Activated CD4-positive, CD25-positive, alpha-beta regulatory T cell (primary cell): ENCODE data around the gene ADIPOR2.
"Not testable (repeated sequence)": the region's sequence is repeated elsewhere in the genome, so short reads cannot be mapped to it uniquely, and the experiment has no call there.

Experiments
- DNase-seq, 4 experiments: peaks; one replicate each; lab custom pipeline; 2025; lab: John Stamatoyannopoulos, UW

ADIPOR2 gene

DNA sequence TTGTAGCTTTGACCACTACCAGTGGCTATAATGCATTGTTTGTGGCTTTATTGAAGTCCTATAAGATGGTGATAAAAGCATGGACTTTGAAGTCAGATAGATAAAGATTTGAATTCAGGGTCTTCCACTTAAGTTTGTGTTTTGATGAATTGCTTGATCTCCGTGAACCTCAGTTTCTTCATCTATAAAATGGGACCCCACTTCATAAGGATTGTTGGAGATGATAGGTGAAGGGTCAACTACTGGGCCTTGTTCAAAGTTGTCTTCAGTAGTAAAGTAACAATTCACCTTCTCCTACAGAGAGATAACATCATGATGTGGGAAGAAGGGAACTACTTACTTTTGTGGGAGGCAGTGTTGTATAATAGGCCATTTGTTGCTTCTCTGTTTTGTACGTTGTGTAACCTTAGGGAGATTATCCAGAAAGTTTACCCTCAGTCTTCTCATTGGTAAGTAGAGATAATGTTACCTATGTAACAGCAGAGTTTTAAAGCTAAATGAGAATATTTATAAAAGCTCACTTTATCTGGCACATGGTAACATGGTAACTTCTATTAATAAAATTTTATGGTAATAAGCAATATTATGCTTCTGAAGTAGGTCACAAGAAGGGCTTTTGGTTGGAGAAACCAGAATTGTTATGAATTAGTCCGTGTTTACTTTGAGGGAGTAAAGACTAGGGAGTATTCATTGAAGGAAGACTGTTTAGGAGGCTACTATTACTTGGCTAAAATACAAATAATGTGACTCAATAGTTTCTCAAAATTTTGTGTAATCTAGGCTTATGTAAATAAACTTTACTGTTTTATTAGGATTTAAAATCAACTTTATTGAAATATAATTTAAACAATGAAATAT lies 15.1 kb downstream of the ADIPOR2 start:
- DNase-seq: no peak

GRCh38 chr12:1706632-1706980 lies 15.7 kb downstream of the ADIPOR2 start:
- DNase-seq: no peak

DNA sequence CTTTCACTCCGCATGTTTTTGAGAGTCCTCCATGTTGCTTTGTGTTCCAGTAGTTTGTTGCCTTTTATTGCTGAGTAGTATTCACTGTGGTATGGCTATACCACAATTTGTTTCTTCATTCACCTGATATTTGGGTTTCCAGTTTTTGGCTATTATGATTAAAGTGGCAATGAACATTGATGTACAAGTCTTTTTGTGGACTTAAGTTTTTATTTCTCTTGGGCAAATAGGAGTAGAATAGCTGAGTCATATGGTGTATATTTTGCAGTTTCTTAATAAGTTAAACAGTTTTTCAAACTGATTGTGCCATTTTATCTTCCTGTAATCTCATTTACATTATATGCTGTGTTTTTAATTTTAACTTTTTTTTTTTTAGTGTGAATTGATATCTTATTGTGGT lies 16.2 kb downstream of the ADIPOR2 start:
- DNase-seq: no peak

DNA sequence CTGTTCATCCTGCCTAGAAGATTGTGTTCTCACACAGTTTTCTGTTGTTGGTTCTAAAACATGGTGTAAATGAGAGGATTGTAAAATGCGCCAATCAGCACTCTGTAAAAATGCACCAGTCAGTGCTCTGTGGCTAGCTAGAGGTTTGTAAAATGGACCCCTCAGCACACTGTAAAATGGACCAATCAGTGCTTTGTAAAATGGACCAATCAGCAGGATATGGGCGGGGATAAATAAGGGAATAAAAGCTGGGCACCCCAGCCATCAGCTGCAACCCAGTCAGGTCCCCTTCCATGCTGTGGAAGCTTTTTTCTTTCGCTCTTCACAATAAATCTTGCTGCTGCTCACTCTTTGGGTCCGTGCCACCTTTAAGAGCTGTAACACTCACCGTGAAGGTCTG lies 19.1 kb downstream of the ADIPOR2 start:
- DNase-seq: not testable (repeated sequence)

GRCh38 chr12:1710870-1711269 lies 20.0 kb downstream of the ADIPOR2 start:
- not testable (repeated sequence) for DNase-seq

GRCh38 chr12:1711536-1712211 lies 20.8 kb downstream of the ADIPOR2 start:
- not testable (repeated sequence) for DNase-seq

DNA sequence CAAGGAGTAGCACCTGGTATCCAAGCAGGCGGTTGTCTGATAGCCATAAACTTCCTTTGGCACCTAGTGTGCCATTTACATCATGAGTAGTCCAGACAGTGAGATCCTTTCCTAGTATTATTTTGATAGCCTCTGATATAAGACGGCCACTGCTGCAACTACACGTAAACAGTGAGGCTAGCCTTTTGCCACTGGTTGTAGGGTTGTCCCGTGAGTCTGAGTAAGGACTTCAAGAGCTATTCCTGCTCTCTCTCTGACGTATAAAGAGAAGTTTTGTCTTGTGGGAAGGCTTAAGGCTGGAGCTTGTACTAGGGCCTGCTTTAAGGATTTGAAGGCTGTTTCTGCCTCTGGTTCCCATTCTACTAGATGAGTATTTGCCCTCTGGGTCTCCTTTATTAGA lies 21.4 kb downstream of the ADIPOR2 start:
- DNase-seq: not testable (repeated sequence)

DNA sequence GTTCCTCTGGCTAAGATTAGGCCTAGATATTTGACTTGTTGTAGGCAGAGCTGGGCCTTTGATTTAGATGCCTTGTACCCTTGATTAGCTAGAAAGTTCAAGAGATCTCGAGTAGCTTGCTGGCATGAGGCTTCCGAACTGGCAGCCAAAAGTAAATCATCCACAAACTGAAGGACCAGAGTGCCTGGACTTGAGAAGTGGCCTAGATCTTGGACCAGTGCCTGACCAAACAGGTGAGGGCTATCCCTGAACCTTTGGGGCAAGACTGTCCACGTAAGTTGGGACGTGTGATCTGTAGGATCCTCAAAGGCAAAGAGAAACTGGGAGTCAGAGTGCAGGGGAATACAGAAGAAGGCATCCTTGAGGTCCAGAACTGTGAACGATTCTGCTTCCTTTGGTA lies 22.0 kb downstream of the ADIPOR2 start:
- not testable (repeated sequence) for DNase-seq

GRCh38 chr12:1713783-1714348 lies 23.0 kb downstream of the ADIPOR2 start:
- not testable (repeated sequence) for DNase-seq

- not testable (repeated sequence) for DNase-seq
Measured at GRCh38 chr12:1715459-1715858, 24.6 kb downstream of the ADIPOR2 start.

DNA sequence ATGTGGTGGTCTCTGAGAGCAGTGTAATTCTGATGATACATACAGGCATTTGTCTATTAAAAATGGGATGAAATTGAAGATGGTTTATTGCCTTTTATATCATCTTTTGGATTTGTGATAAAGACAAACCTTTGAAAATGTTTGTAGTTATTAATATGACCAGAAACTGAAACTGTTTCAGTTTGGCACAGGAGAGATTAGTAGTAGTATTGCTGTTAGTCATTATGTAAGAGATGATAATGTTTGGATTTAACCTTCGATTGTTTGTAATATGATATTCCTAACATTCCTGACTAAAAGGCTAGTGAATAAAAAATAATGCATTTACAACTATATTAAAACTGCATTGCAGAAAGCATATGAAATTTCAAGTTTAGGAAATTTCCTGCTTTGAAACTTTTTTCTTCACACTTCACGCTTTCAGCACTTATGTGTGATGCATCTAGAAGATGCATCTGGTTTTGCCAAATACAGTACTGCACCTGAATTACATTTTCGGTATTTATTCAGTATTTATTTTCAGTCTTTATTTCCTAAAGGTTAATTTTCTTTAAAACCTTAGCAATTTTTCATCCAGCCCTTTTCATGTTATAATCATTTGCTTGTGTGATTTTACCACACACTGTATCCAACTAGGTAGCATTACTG lies 25.5 kb downstream of the ADIPOR2 start:
- DNase-seq: no peak

- no peak for DNase-seq
Measured at GRCh38 chr12:1716911-1717310, 26.0 kb downstream of the ADIPOR2 start.

DNA sequence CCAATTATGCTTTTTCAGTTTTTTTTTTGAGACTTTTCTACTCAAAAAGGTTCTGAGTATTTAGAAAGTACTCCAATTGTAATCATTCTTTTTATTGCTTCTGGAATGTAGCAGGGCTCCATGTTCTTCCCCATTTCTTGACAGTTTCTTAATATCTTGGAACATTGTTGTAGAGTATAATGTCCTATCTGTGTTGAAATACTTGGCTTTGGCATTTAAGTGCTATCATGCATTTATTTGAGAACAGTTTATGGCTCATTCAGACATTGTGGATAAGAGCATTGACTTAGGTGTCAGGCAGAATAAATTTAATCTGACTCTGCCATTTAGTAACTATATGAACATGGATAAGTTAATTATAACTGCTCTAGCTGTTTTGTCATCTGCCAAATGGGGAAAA lies 28.3 kb downstream of the ADIPOR2 start:
- DNase-seq: no peak

DNA sequence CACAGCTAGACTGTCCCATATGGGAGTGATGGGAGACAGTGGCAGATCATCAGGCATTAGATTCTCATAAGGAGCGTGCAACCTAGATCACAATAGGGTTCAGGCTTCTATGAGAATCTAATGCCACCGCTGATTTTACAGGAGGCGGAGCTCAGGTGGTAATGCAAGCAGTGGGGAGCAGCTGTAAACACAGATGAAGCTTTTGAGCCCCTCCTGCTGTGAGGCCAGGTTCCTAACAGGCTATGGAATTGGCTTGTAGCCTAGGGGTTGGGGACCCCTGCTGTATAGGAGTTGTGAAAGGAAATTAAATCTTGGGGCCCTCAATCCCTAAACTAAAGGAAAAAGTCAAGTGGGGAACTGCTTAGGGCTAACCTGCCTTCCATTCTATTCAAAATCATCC lies 29.6 kb downstream of the ADIPOR2 start:
- no peak for DNase-seq

DNA sequence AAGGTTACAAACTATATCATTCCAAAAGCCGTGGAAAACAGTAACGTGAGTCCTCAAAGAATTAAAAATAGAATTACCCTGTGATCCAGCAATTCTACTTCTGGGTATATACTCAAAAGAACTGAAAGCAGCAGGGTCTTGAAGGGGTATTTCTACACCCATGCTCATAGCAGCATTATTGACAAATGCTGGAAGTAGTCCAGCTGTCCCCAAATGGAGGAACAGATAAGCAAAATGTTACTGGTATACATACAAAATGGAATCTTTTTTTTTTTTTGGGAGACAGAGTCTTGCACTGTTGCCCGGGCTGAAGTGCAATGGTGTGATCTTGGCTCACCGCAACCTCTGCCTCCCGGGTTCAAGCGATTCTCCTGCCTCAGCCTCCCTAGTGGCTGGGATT lies 32.9 kb downstream of the ADIPOR2 start:
- no peak for DNase-seq

- no peak for DNase-seq
Measured at GRCh38 chr12:1724250-1724649, 33.4 kb downstream of the ADIPOR2 start.

GRCh38 chr12:1726753-1727152 lies 35.9 kb downstream of the ADIPOR2 start:
- DNase-seq: no peak

- DNase-seq: no peak
Measured at GRCh38 chr12:1728824-1729223, 38.0 kb downstream of the ADIPOR2 start.

- DNase-seq: no peak
Measured at GRCh38 chr12:1731019-1731687, 40.3 kb downstream of the ADIPOR2 start.

DNA sequence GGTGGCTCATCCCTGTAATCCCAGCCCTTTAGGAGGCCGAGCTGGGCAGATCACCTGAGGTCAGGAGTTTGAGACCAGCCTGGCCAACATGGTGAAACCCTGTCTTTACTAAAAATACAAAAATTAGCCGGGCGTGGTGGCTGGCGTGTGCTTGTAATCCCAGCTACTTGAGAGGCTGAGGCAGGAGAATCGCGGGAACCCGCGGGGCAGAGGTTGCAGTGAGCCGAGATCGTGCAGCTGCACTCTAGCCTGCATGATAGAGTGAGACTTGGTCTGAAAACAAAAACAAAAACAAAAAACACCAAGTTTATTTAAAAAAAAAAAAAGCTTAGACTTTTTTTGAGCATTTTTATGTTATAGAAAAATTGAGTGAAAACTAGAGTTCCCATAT lies 40.8 kb downstream of the ADIPOR2 start:
- DNase-seq: not testable (repeated sequence)

DNA sequence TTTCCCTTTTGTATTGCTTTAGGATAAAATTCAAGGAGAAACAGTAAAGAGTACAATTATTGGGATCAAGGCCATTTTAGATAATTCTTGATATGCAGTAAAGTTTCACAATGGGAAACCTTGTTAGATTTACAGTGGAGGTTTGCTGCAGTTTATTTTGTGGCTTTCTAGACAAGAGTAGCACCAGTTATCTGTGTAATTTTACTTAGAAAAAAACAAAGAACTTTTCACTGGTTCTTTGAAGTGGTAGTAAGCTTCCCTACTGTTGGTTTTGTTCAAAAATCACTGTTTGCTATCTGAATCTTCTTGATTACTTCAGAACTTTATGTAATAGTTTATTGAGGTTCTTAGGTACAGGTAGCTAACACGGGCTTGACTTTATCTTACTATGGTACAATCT lies 42.0 kb downstream of the ADIPOR2 start:
- no peak for DNase-seq

DNA sequence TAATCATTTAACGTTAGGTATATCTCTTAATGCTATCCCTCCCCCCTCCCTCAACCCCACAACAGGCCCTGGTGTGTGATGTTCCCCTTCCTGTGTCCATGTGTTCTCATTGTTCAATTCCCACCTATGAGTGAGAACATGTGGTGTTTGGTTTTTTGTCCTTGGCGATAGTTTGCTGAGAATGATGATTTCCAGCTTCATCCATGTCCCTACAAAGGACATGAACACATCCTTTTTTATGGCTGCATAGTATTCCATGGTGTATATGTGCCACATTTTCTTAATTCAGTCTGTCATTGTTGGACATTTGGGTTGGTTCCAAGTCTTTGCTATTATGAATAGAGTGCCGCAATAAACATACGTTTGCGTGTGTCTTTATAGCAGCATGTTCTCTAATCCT lies 42.8 kb downstream of the ADIPOR2 start:
- DNase-seq: not testable (repeated sequence)
